KOPT-K1 (cell line): ENCODE data around the gene ZNF326.
"Not testable (repeated sequence)": the region's sequence is repeated elsewhere in the genome, so short reads cannot be mapped to it uniquely, and the experiment has no call there.

Experiments used
- H3K27ac ChIP-seq: fragments of 200-600 bp; sonication (generic); 2 replicates; pipeline ENCODE4 v1.5.1; 2016; ENCODE audit warnings: antibody characterized with exemption, mild to moderate bottlenecking, low read depth, low read length; ENCODE audit not compliant: poor library complexity, severe bottlenecking
- H3K36me3 ChIP-seq: fragments of 200-600 bp; sonication (generic); 2 replicates; pipeline ENCODE4 v1.5.1; 2017; ENCODE audit warnings: antibody characterized with exemption, mild to moderate bottlenecking, low read length, moderate library complexity; ENCODE audit not compliant: insufficient read depth
- H3K9me3 ChIP-seq: fragments of 200-600 bp; sonication (generic); 2 replicates; pipeline ENCODE4 v1.5.1; 2017; ENCODE audit warnings: antibody characterized with exemption, low read length, mild to moderate bottlenecking; ENCODE audit not compliant: insufficient read depth, poor library complexity, severe bottlenecking

The ZNF326 gene

GRCh38 chr1:89999208-89999607 lies 4.3 kb downstream of the ZNF326 start:
- H3K27ac ChIP-seq, result no peak overlapping the region
- peaks cover 54% of the 10 kb centered on the region for H3K36me3 ChIP-seq
- no peaks in the 10 kb centered on the region for H3K9me3 ChIP-seq

- H3K36me3 ChIP-seq, result peaks cover 59% of the 10 kb centered on the region
- no peaks in the 10 kb centered on the region for H3K9me3 ChIP-seq
- no peak overlapping the region for H3K27ac ChIP-seq
These were observed 4.7 kb downstream of the ZNF326 start for GRCh38 chr1:89999628-90000027.

GRCh38 chr1:90000934-90001676 lies 6.2 kb downstream of the ZNF326 start:
- no peaks in the 10 kb centered on the region for H3K9me3 ChIP-seq
- no peak overlapping the region for H3K27ac ChIP-seq
- H3K36me3 ChIP-seq, result peaks cover 73% of the 10 kb centered on the region

- Histone ChIP-seq H3K27ac (no peak overlapping the region), H3K9me3 (no peaks in the 10 kb centered on the region), H3K36me3 (peaks cover 93% of the 10 kb centered on the region)
These were observed 13.1 kb downstream of the ZNF326 start for GRCh38 chr1:90007979-90008404.

GRCh38 chr1:90012300-90012699 lies 17.4 kb downstream of the ZNF326 start:
- H3K9me3 ChIP-seq, result no peaks in the 10 kb centered on the region
- H3K27ac ChIP-seq, result no peak overlapping the region
- H3K36me3 ChIP-seq, result peaks cover 100% of the 10 kb centered on the region

GRCh38 chr1:90023691-90024090 lies 28.8 kb downstream of the ZNF326 start:
- Histone ChIP-seq H3K9me3 (no peaks in the 10 kb centered on the region), H3K27ac (no peak overlapping the region), H3K36me3 (peaks cover 100% of the 10 kb centered on the region)

GRCh38 chr1:90027281-90027680 lies 32.4 kb downstream of the ZNF326 start:
- Histone ChIP-seq H3K36me3 (peaks cover 100% of the 10 kb centered on the region), H3K27ac (no peak overlapping the region), H3K9me3 (no peaks in the 10 kb centered on the region)

- no peak overlapping the region for H3K27ac ChIP-seq
- no peaks in the 10 kb centered on the region for H3K9me3 ChIP-seq
- no peaks in the 10 kb centered on the region for H3K36me3 ChIP-seq
These were observed 44.7 kb downstream of the ZNF326 start for GRCh38 chr1:90039652-90040051.

- no peaks in the 10 kb centered on the region for H3K9me3 ChIP-seq
- H3K27ac ChIP-seq, result no peak overlapping the region
- H3K36me3 ChIP-seq, result no peaks in the 10 kb centered on the region
These were observed 48.7 kb downstream of the ZNF326 start for GRCh38 chr1:90043586-90043985.

- Histone ChIP-seq H3K36me3 (no peaks in the 10 kb centered on the region), H3K27ac (no peak overlapping the region), H3K9me3 (no peaks in the 10 kb centered on the region)
These were observed 49.4 kb downstream of the ZNF326 start for GRCh38 chr1:90044346-90044745.

GRCh38 chr1:90045853-90046563 lies 51.1 kb downstream of the ZNF326 start:
- H3K9me3 ChIP-seq, result no peaks in the 10 kb centered on the region
- H3K36me3 ChIP-seq, result no peaks in the 10 kb centered on the region
- H3K27ac ChIP-seq, result no peak overlapping the region

- Histone ChIP-seq H3K36me3 (no peaks in the 10 kb centered on the region), H3K9me3 (no peaks in the 10 kb centered on the region), H3K27ac (no peak overlapping the region)
These were observed 51.7 kb downstream of the ZNF326 start for GRCh38 chr1:90046635-90047034.

- Histone ChIP-seq H3K9me3 (no peaks in the 10 kb centered on the region), H3K27ac (no peak overlapping the region), H3K36me3 (no peaks in the 10 kb centered on the region)
These were observed 53.1 kb downstream of the ZNF326 start for GRCh38 chr1:90048043-90048442.

GRCh38 chr1:90062700-90063643 lies 68.1 kb downstream of the ZNF326 start:
- not testable (repeated sequence) for H3K9me3 ChIP-seq, H3K27ac ChIP-seq, H3K36me3 ChIP-seq

- not testable (repeated sequence) for H3K36me3 ChIP-seq, H3K27ac ChIP-seq, H3K9me3 ChIP-seq
These were observed 69.2 kb downstream of the ZNF326 start for GRCh38 chr1:90064109-90064508.
